GM12801 (cell line): ENCODE results near the gene NOTCH3.

ENCODE experiments used
- CTCF ChIP-seq: IDR thresholded peaks from one replicate; pipeline ENCODE4 v1.5.1; 2011; ENCODE audit warnings: control low read depth; ENCODE audit not compliant: insufficient read length; ENCODE audit errors: extremely low read depth

NOTCH3 gene

GRCh38 chr19:15123900-15124299, 76.9 kb downstream of the NOTCH3 start:
- TF ChIP-seq CTCF, result no peak

- no peak for TF ChIP-seq CTCF
Observed at GRCh38 chr19:15123031-15123890, 77.5 kb downstream of the NOTCH3 start.

GRCh38 chr19:15122331-15123030, 78.3 kb downstream of the NOTCH3 start:
- TF ChIP-seq CTCF, result no peak

- no peak for TF ChIP-seq CTCF
Observed at GRCh38 chr19:15120135-15121026, 80.4 kb downstream of the NOTCH3 start.

- TF ChIP-seq CTCF, result no peak
Observed at GRCh38 chr19:15118789-15119494, 81.9 kb downstream of the NOTCH3 start.

- no peak for TF ChIP-seq CTCF
Observed at GRCh38 chr19:15118248-15118647, 82.5 kb downstream of the NOTCH3 start.
